HepG2 (cell line): ENCODE results near the gene PPFIA2.

Source experiments
- EP300 ChIP-seq, 3 experiments: sonication (generic) in 1 of 3; formaldehyde crosslinking in 1 of 3; IDR thresholded peaks; 2 replicates each; pipeline versions ENCODE4 v1.5.1 to v1.6.1; 2011 to 2020; ENCODE audit warnings: low read depth in 2 of 3, low read length in 2 of 3, borderline replicate concordance in 1 of 3, improper control_type of control experiment in 1 of 3, mild to moderate bottlenecking in 1 of 3, missing genetic modification reagents in 1 of 3, moderate library complexity in 1 of 3
- FOXA1 ChIP-seq, 2 experiments: fragments of 450-650 bp in 1 of 2; sonication (generic) in 1 of 2; formaldehyde crosslinking in 1 of 2; IDR thresholded peaks; 2 replicates each; pipeline versions ENCODE4 v1.4.0 to v1.6.1; 2016 to 2020; ENCODE audit warnings: missing genetic modification reagents in 1 of 2
- SETDB1 ChIP-seq: sonication (generic); formaldehyde crosslinking; IDR thresholded peaks from 2 replicates; pipeline ENCODE4 v1.5.1; 2020; ENCODE audit warnings: missing genetic modification reagents, mild to moderate bottlenecking, borderline replicate concordance

DNA sequence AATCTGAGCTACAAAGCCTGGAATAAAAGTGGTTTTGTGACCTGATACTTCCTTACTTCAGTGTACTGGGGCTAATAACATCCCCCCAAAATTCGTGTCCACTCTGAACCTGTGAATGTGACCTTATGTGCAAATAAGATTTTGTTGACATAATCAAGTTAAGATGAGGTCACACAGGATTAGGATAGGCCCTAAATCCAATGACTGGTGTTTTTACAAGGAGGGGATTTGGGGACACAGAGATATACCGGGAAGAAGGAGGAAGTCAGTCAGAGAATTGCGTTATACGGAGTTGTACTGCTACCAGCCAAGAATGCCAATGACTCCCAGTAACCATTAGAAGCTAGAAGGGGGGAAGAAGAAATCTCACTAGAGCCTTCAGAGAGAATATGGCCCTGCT is 381.4 kb downstream of the PPFIA2 start:
- TF ChIP-seq EP300 (IDR thresholded peaks at IDR 0.05; ENCODE audit: low read depth in 2 of 2, low read length in 2 of 2) (no peak), EP300 (CRISPR knock-in tag; IDR thresholded peaks at IDR 0.05; ENCODE audit: borderline replicate concordance) (no peak), FOXA1 (IDR thresholded peaks at IDR 0.05) (no peak), FOXA1 (CRISPR knock-in tag; IDR thresholded peaks at IDR 0.05) (no peak), SETDB1 (CRISPR knock-in tag) (no peak)
